ENCODE measurements around the gene TMEM203. TPM values are rescaled to one million over a fixed set of nuclear protein-coding genes. Genes with fewer than 3 reads are reported as not detected.

TMEM203 gene
- total and polyA plus RNA-seq, 2 of the 13 experiments (the other 11 are each of a cell fraction or from before 2014, with no cell fraction given), result 23.4 to 36.7 TPM

- TF ChIP-seq HNRNPLL (IDR thresholded peaks at IDR 0.05; ENCODE audit: low read depth, low read length, poor library complexity, severe bottlenecking), result peak; percentile 12
- no peak for TF ChIP-seq ZNF687 (CRISPR knock-in tag; IDR thresholded peaks at IDR 0.05)
- TF ChIP-seq ZSCAN20 (CRISPR knock-in tag; IDR thresholded peaks at IDR 0.05; ENCODE audit: borderline replicate concordance), result no peak
- TF ChIP-seq ZC3H4 (CRISPR knock-in tag; IDR thresholded peaks at IDR 0.05; ENCODE audit: borderline replicate concordance), result no peak
- no peak for TF ChIP-seq ZFP36L2 (CRISPR knock-in tag; IDR thresholded peaks at IDR 0.05)
- TF ChIP-seq XRCC5 (optimal IDR thresholded peaks at IDR 0.05; ENCODE audit: low read length), result no peak
- no peak for TF ChIP-seq KDM5A (IDR thresholded peaks at IDR 0.05; ENCODE audit: borderline replicate concordance, low read length)
- no peak for TF ChIP-seq HNF1A (IDR thresholded peaks at IDR 0.05; ENCODE audit: low read depth)
- 0 out of 2 replicates have a peak, but pooled peaks have one; percentile 3 for TF ChIP-seq HNF1A (CRISPR knock-in tag; IDR thresholded peaks at IDR 0.05; ENCODE audit: borderline replicate concordance)
- TF ChIP-seq CREM (IDR thresholded peaks at IDR 0.05), result no peak
- no peak for TF ChIP-seq CREM (CRISPR knock-in tag; IDR thresholded peaks at IDR 0.05)
- peak; percentile 44 for TF ChIP-seq AGO1 (IDR thresholded peaks at IDR 0.05; ENCODE audit: low read depth, low read length, poor library complexity, severe bottlenecking)
- TF ChIP-seq NBN (conservative IDR thresholded peaks at IDR 0.05), result no peak
- TF ChIP-seq ZNF574 (CRISPR knock-in tag; IDR thresholded peaks at IDR 0.05), result no peak
- peak; percentile 1 for TF ChIP-seq ZFY (CRISPR knock-in tag; IDR thresholded peaks at IDR 0.05)
- TF ChIP-seq ZNF382 (CRISPR knock-in tag; IDR thresholded peaks at IDR 0.05; ENCODE audit: borderline replicate concordance), result no peak
These were observed 12.8 kb upstream of the TMEM203 start (continued) for GRCh38 chr9:137218212-137218753.
